GM12801 (cell line): ENCODE data around the gene MRPL22.

Source experiments
- TF ChIP-seq, protein P1 (sequence below): IDR thresholded peaks from one replicate; pipeline ENCODE4 v1.5.1; 2011; ENCODE audit warnings: control low read depth; ENCODE audit not compliant: insufficient read length; ENCODE audit errors: extremely low read depth

The MRPL22 gene

DNA sequence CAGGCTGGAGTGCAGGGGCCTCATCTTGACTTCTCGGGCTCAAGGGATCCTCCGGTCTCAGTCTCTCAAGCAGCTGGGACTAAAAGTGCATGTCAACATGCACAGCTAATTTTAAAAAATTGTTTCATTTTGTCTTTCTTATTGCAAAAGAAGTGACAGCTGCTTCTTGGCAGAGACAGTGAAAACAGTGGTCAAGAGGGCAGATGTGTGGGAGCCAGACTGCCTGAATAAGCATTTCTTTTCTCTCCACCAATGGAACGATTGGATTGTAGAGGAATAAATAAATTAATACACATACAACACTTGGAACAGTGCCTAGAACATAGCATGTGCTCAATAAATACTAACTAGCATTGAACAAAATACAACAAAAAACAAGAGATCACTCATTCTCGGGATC, 45.3 kb downstream of the MRPL22 start:
- TF ChIP-seq, protein P1, sequence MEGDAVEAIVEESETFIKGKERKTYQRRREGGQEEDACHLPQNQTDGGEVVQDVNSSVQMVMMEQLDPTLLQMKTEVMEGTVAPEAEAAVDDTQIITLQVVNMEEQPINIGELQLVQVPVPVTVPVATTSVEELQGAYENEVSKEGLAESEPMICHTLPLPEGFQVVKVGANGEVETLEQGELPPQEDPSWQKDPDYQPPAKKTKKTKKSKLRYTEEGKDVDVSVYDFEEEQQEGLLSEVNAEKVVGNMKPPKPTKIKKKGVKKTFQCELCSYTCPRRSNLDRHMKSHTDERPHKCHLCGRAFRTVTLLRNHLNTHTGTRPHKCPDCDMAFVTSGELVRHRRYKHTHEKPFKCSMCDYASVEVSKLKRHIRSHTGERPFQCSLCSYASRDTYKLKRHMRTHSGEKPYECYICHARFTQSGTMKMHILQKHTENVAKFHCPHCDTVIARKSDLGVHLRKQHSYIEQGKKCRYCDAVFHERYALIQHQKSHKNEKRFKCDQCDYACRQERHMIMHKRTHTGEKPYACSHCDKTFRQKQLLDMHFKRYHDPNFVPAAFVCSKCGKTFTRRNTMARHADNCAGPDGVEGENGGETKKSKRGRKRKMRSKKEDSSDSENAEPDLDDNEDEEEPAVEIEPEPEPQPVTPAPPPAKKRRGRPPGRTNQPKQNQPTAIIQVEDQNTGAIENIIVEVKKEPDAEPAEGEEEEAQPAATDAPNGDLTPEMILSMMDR = no peak

DNA sequence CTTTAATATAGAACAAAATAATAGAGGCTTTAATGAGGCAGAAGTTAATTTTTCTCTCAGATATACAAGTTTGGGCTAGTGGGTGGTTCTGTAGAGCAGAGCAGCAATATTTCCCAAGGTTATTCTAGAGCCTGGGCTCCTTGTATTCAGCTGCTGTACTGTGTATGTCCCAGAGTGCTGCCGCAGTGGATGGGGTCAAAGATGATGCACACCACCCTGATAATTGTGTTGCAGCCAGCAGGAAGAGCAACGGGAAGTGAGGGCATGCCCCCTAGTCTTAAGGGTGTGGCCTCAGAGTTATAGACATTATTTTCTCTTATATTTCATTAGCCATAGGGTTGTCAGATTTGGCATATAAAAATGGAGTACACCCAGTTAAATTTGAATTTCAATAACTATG, 48.8 kb downstream of the MRPL22 start:
- TF ChIP-seq, protein P1 = no peak

DNA sequence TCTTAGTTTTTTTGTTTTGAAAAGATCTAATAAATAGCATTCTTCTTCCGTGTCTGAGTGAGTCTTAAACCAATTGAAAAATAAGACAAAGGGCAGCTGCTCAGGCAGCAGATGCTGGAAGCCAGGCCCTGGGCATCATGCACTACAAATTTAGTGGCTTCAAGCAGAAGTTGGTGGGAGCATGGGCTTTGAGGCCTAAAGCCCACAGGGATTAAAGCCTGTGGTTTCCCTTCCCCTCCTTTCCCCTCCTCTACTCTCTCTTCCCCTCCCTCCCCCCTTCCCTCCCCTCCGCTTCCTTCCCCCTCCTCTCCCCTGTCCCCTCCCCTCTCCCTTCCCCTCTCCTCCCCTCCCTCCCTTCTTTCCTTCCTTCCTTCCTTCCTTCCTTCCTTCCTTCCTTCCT, 52.6 kb downstream of the MRPL22 start:
- TF ChIP-seq, protein P1 = no peak

DNA sequence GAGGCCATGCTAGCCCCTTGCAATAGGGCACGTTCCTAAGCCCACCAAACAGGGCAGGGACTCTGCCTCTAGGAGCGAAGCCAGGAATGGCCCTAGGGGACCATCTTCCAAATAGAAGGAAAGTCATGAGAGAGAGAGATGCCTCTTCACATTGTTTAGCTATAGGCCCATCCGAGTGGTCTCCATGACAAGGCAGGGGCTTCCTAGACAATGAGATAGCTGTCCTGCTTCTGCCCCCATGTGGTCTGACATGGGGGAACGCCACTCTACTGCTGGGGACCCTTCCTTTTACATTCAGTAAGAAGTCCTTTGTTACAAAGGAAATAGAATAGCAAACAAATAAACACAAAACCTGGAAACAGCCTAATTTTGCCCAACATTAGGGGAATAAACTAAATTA, 54.8 kb downstream of the MRPL22 start:
- TF ChIP-seq, protein P1 = no peak

DNA sequence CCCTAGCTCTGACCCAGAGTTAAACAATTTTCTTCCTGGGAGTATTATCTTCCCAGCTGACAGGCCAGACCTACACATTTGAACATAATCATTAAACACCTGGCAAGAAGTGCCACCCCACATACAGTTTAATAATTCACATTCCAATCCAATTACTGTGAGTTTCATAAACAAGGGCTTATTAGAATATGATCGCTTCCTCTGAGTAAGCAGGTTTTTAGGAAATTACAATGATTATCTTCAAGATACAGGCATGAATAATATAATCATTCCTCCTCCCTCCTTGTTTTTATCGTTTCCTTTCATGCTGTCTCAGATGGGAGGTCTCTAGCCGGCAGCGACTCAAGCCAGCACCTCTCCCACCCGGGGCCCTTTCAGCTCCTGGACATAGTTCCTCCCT, 56.9 kb downstream of the MRPL22 start:
- TF ChIP-seq, protein P1 = no peak

DNA sequence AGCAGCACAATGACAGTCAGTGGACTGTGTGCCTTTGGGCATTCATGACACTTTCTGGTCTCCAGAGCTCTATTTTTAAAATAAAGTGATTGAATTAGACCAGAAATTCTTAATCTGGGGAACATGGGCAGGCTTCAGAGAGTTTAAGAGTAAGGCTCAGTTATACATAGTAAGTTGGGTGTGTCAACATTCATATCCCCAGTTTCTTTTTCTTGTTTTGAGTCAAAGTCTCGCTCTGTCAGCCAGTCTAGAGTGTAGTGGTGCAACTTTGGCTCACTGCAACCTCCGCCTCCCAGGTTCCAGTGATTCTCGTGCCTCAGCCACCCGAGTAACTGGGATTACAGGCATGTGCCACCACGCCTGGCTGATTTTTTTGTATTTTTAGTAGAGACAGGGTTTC, 59.0 kb downstream of the MRPL22 start:
- TF ChIP-seq, protein P1 = no peak

DNA sequence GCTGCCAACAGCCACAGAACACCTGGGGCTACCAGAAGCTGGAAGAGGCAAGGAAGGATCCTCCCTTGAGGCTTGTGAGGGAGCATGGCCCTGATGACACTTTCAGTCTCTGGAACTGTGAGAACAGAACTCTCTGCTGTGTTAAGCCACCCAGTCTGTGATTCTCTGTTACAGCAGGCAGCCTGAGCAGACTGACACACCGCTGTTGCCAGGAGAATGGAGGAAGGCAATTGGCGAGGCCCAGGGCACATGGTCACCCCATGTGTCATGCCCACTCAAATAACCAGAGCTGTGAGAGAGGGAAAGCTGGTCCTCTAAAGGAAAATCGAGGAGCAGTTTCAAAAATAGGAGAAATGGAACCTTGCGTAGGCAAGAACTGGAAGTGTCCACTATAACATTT, 60.6 kb downstream of the MRPL22 start:
- TF ChIP-seq, protein P1 = no peak

DNA sequence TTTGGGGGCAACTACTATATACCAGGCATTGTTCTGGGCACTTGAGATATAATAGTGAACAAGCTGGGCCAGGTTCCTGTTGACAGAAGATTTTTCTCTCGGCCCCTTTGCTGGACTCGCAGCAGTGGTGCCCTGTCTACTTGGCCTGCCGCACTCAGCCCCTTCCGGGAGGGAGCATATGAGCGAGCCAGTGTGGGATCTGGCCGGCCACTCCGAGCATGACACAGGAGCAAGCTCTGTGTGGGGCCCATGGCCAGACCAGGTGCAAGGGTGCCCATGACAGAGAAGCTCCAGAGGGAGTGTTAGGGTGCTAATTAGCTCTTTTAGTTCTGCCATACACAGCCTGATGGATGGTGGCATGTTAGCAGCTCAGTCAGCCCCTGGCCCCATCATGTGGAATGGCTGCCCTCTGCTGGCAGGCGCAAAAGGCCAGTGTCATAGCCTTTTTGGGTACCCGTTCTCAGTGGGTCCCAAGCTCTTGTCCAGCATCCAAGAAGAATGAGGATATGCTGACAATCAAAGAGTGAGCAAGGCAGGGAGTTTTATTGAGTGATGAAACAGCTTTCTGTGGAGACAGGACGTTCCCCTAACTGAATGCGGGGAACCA, 63.4 kb downstream of the MRPL22 start:
- TF ChIP-seq, protein P1 = no peak
